Fibroblast of the aortic adventitia (primary cell): ENCODE data around the gene ITGB7. TPM values are rescaled to one million over a fixed set of nuclear protein-coding genes. Genes with fewer than 3 reads are reported as not detected.

Experiments used
- DNase-seq: peaks from one replicate; pipeline ENCODE4 v3.0.0-alpha.2; 2010; ENCODE audit warnings: low read depth
- H3K4me3 ChIP-seq: 2 replicates; pipeline ENCODE4 v1.5.1; 2011; ENCODE audit warnings: low read depth, mild to moderate bottlenecking, control low read depth, low read length, moderate library complexity
- CTCF ChIP-seq: IDR thresholded peaks from 2 replicates; pipeline ENCODE4 v1.5.1; 2011; ENCODE audit warnings: mild to moderate bottlenecking, low read length, control low read depth, inconsistent platforms; ENCODE audit not compliant: insufficient read depth
- total RNA-seq: library from RNA; depleted of rRNA; stranded (reverse); fragments of >200 nt; gene quantifications from 2 replicates; pipeline ENCODE4 v1.2.3, GENCODE V29; 2012; ENCODE audit warnings: low replicate concordance

The ITGB7 gene
- total RNA-seq, 1 donor = 0.54 TPM

- no peak for DNase-seq
- H3K4me3 ChIP-seq = no peak overlapping the region
- TF ChIP-seq CTCF = peak; percentile 2
Observed at GRCh38 chr12:53185582-53186153, 21.4 kb downstream of the ITGB7 start.

- DNase-seq = no peak
- H3K4me3 ChIP-seq = no peak overlapping the region
- no peak for TF ChIP-seq CTCF
Observed at GRCh38 chr12:53184828-53185227, 22.2 kb downstream of the ITGB7 start.

GRCh38 chr12:53182903-53183302 lies 24.1 kb downstream of the ITGB7 start:
- no peak for TF ChIP-seq CTCF
- peak overlapping the region; percentile 81 for H3K4me3 ChIP-seq
- no peak for DNase-seq

GRCh38 chr12:53181935-53182334 lies 25.1 kb downstream of the ITGB7 start:
- no peak for DNase-seq
- no peak for TF ChIP-seq CTCF
- H3K4me3 ChIP-seq = peak overlapping the region; percentile 81

- no peak for TF ChIP-seq CTCF
- DNase-seq = peak; percentile 67
- peak overlapping the region; percentile 81 for H3K4me3 ChIP-seq
Observed at GRCh38 chr12:53180931-53181645, 26.0 kb downstream of the ITGB7 start.

GRCh38 chr12:53180220-53180930 lies 26.7 kb downstream of the ITGB7 start, which contains the start of the genes CSAD and ZNF740:
TSS of gene CSAD (minus strand) at chr12:53180925. CDS start at chr12:53173470, 7,455 bp downstream.
TSS of gene ZNF740 (plus strand) at chr12:53180722. CDS start at chr12:53181984, 1,262 bp downstream.
- no peak for TF ChIP-seq CTCF
- DNase-seq = peak; percentile 95
- peak within 1 kb of the TSS; percentile 81 for H3K4me3 ChIP-seq
